HG02938 (cell line): Measurements from ENCODE around the gene FAF2.
"Not testable (repeated sequence)": the region's sequence is repeated elsewhere in the genome, so short reads cannot be mapped to it uniquely, and the experiment has no call there.

Source experiments
- ATAC-seq: cut with Tn5 transposase; IDR thresholded peaks from one replicate; pipeline ENCODE4 v1.9.1; 2021; ENCODE audit warnings: mild to moderate bottlenecking, moderate library complexity; ENCODE audit not compliant: unreplicated experiment

Gene FAF2

GRCh38 chr5:176447978-176448608, at the start of gene FAF2:
FAF2 (plus strand) TSS chr5:176448385; CDS start chr5:176448408, 23 bp downstream.
- peak; percentile 96 for ATAC-seq

GRCh38 chr5:176400382-176401156, 47.6 kb upstream of the FAF2 start:
- no peak for ATAC-seq

GRCh38 chr5:176401281-176402205, 46.6 kb upstream of the FAF2 start:
- ATAC-seq = no peak

- ATAC-seq = no peak
These were observed 42.3 kb upstream of the FAF2 start for GRCh38 chr5:176405656-176406435.

GRCh38 chr5:176406436-176407052, 41.6 kb upstream of the FAF2 start:
- no peak for ATAC-seq

GRCh38 chr5:176407456-176408251, 40.5 kb upstream of the FAF2 start:
- ATAC-seq = no peak

- not testable (repeated sequence) for ATAC-seq
These were observed 40.0 kb upstream of the FAF2 start for GRCh38 chr5:176408252-176408573.

- ATAC-seq = no peak
These were observed 39.6 kb upstream of the FAF2 start for GRCh38 chr5:176408590-176408989.

- no peak for ATAC-seq
These were observed 38.4 kb upstream of the FAF2 start for GRCh38 chr5:176409765-176410164.

GRCh38 chr5:176410486-176411180, 37.6 kb upstream of the FAF2 start:
- ATAC-seq = no peak

- no peak for ATAC-seq
These were observed 35.5 kb upstream of the FAF2 start for GRCh38 chr5:176412517-176413254.

GRCh38 chr5:176413255-176413565, 35.0 kb upstream of the FAF2 start:
- no peak for ATAC-seq

GRCh38 chr5:176413709-176414191, 34.4 kb upstream of the FAF2 start:
- ATAC-seq = no peak

- ATAC-seq = no peak
These were observed 33.5 kb upstream of the FAF2 start for GRCh38 chr5:176414704-176415103.

- no peak for ATAC-seq
These were observed 32.8 kb upstream of the FAF2 start for GRCh38 chr5:176415240-176415951.

- ATAC-seq = peak; percentile 83
These were observed 31.9 kb upstream of the FAF2 start, which contains the start of gene CLTB for GRCh38 chr5:176415952-176416924. CLTB (minus strand) TSS chr5:176416539; CDS start chr5:176416363, 176 bp downstream.
